ENCODE results near the gene CD19. TPM values are rescaled to one million over a fixed set of nuclear protein-coding genes. Genes with fewer than 3 reads are reported as not detected.
"Not testable (repeated sequence)": the region's sequence is repeated elsewhere in the genome, so short reads cannot be mapped to it uniquely, and the experiment has no call there.

CD19 gene
- total and polyA plus RNA-seq, 2 of the 8 experiments (the other 6 are each of a cell fraction or from before 2014, with no cell fraction given) = 0.57 to 0.65 TPM

DNA sequence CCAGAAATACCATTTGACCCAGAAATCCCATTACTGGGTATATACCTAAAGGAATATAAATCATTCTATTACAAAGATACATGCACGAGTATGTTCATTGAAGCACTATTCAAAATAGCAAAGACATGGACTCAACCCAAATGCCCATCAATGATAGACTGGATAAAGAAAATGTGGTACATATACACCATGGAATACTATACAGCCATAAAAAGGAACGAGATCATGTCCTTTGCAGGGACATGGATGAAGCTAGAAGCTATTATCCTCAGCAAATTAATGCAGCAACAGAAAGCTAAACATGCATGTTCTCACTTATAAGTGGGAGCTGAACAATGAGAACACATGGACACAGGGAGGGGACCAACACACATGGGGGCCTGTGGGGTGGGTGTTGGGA, 5.5 kb upstream of the CD19 start:
- not testable (repeated sequence) for H3K9ac ChIP-seq (replicated peaks in 1 of 4; ENCODE audit: extremely low read depth in 1 of 4, low read depth in 3 of 4, low read length in 3 of 4); H3K56ac ChIP-seq (replicated peaks; ENCODE audit: insufficient read length, low read depth, low read length); H3K79me2 ChIP-seq (ENCODE audit: control insufficient read depth in 1 of 2, insufficient read depth in 2 of 2, low read length in 2 of 2); H4K20me1 ChIP-seq (replicated peaks in 1 of 2; ENCODE audit: control insufficient read depth in 1 of 2, insufficient read depth in 2 of 2, low read length in 2 of 2); H3K14ac ChIP-seq (ENCODE audit: insufficient read length); H3K27ac ChIP-seq (ENCODE audit: low read depth, low read length); H3K23ac ChIP-seq (ENCODE audit: insufficient read length); H4K91ac ChIP-seq (replicated peaks; ENCODE audit: insufficient read length, low read length); H3K18ac ChIP-seq (ENCODE audit: extremely low read depth, low read length); H2BK120ac ChIP-seq (replicated peaks; ENCODE audit: low read depth, low read length); H2BK5ac ChIP-seq (ENCODE audit: low read depth, low read length); H2BK12ac ChIP-seq (ENCODE audit: low read depth, low read length); H2AK5ac ChIP-seq (ENCODE audit: low read depth, low read length); H3K4me1 ChIP-seq (replicated peaks in 1 of 4; ENCODE audit: control insufficient read depth in 3 of 4, insufficient read depth in 4 of 4, low read length in 3 of 4); H3K9me3 ChIP-seq (ENCODE audit: insufficient read depth in 2 of 2, low read depth in 1 of 2, low read length in 1 of 2); H2BK20ac ChIP-seq (ENCODE audit: low read length); H4K8ac ChIP-seq (ENCODE audit: extremely low read depth, insufficient read depth, low read length); DNase-seq (ENCODE audit: low read depth in 1 of 2, low spot score in 2 of 2); H3K79me1 ChIP-seq (ENCODE audit: low read depth, low read length); H3K27me3 ChIP-seq (replicated peaks in 1 of 4; ENCODE audit: control insufficient read depth in 3 of 4, extremely low read depth in 1 of 4, insufficient read depth in 3 of 4, low read length in 3 of 4); H2BK15ac ChIP-seq (ENCODE audit: low read length); H2AFZ ChIP-seq (ENCODE audit: low read length); H4K5ac ChIP-seq (ENCODE audit: insufficient read length, low read depth, low read length); FAIRE-seq; H3K36me3 ChIP-seq (ENCODE audit: control insufficient read depth in 2 of 4, insufficient read depth in 4 of 4, low read length in 3 of 4); H3K4ac ChIP-seq (replicated peaks; ENCODE audit: insufficient read length, low read depth, low read length)
- Histone ChIP-seq H3K23me2 (ENCODE audit: low read depth, low read length) (peaks cover 13% of the 10 kb centered on the region), H3K4me2 (ENCODE audit: insufficient read depth in 1 of 2, low read depth in 2 of 2, low read length in 2 of 2) (peak overlapping the region; percentile 74 to 79; a peak in 2 of 4 replicates), H3K4me3 (ENCODE audit: extremely low read depth in 1 of 4, insufficient read depth in 2 of 4, low read depth in 3 of 4, low read length in 4 of 4) (peak overlapping the region; percentile 74 to 84 (median 79); a peak in 5 of 8 replicates)
- WGBS, 2 experiments (ENCODE audit: extremely low coverage in 1 of 2, insufficient coverage in 1 of 2, insufficient read length in 1 of 2, insufficient replicate concordance in 2 of 2, low coverage in 1 of 2, low lambda C conversion rate in 2 of 2, missing lambda C conversion rate in 1 of 2) = 77% methylated on average over 2 of the region's 2 CpGs; no CpG with 5 or more reads in 1 of the 2 experiments
- CTCF ChIA-PET (ENCODE audit: partially characterized antibody) = interaction anchor here (1.0 to 3.9 kb wide), 5 partner anchors 10 to 79 kb away, joined by 3 to 31 read pairs (median 6); partner anchors contain the start of gene TUFM
- POLR2A ChIA-PET (ENCODE audit: partially characterized antibody) = interaction anchor here (1.3 to 3.7 kb wide), 6 partner anchors 10 to 103 kb away, joined by 4 to 23 read pairs (median 5); partner anchors contain the start of genes ATXN2L and SH2B1
- TF ChIP-seq KDM1A (IDR thresholded peaks at IDR 0.05; ENCODE audit: borderline replicate concordance, low read length) = 0 out of 2 replicates have a peak, but pooled peaks have one; percentile 46

Data from H1 (cell line).